Epithelial cell of esophagus (primary cell): Measurements from ENCODE around the gene RPP30.
A peak's percentile ranks its signal among the peaks of the same experiment; 100 is the strongest.
"Not testable (repeated sequence)": the region's sequence is repeated elsewhere in the genome, so short reads cannot be mapped to it uniquely, and the experiment has no call there.

Source experiments
- DNase-seq: peaks from one replicate; pipeline ENCODE4 v3.0.0; 2010; ENCODE audit warnings: low read depth
- H3K4me3 ChIP-seq: 2 replicates; pipeline ENCODE4 v1.5.1; 2011; ENCODE audit warnings: mild to moderate bottlenecking, low read length, control low read depth
- CTCF ChIP-seq: IDR thresholded peaks from 2 replicates; pipeline ENCODE4 v1.5.1; 2011; ENCODE audit warnings: low read depth, mild to moderate bottlenecking, low read length, control low read depth, inconsistent platforms; ENCODE audit not compliant: insufficient read depth; ENCODE audit errors: missing control alignments

Gene RPP30

GRCh38 chr10:90866050-90866598 lies 5.7 kb upstream of the RPP30 start:
- H3K4me3 ChIP-seq = no peak overlapping the region
- no peak for TF ChIP-seq CTCF
- DNase-seq = no peak

- TF ChIP-seq CTCF = peak; percentile 68
- H3K4me3 ChIP-seq = peak overlapping the region; percentile 88
- DNase-seq = peak; percentile 72
These were observed 452 bp upstream of the RPP30 start for GRCh38 chr10:90871279-90871765.

- peak overlapping the region; percentile 88 for H3K4me3 ChIP-seq
- DNase-seq = no peak
- no peak for TF ChIP-seq CTCF
These were observed 860 bp downstream of the RPP30 start for GRCh38 chr10:90872648-90873020.

GRCh38 chr10:90879062-90879461 lies 7.3 kb downstream of the RPP30 start:
- DNase-seq = no peak
- TF ChIP-seq CTCF = no peak
- no peak overlapping the region for H3K4me3 ChIP-seq

- DNase-seq = peak; percentile 49
- H3K4me3 ChIP-seq = not testable (repeated sequence)
- peak; percentile 58 for TF ChIP-seq CTCF
These were observed 8.4 kb downstream of the RPP30 start for GRCh38 chr10:90880059-90880719.

GRCh38 chr10:90884431-90884830 lies 12.7 kb downstream of the RPP30 start:
- DNase-seq = no peak
- no peak for TF ChIP-seq CTCF
- H3K4me3 ChIP-seq = no peak overlapping the region

GRCh38 chr10:90885176-90885575 lies 13.4 kb downstream of the RPP30 start:
- no peak overlapping the region for H3K4me3 ChIP-seq
- TF ChIP-seq CTCF = no peak
- no peak for DNase-seq
